H1 (cell line): ENCODE results near the gene LHPP. TPM values are rescaled to one million over a fixed set of nuclear protein-coding genes. Genes with fewer than 3 reads are reported as not detected.

Experiments used
- CTCF ChIA-PET: fragments of 300-600 bp; sonication (Branson Sonifier 250); formaldehyde crosslinking; loops from one replicate; lab custom pipeline; 2021; ENCODE audit not compliant: partially characterized antibody; lab: Charles Lee
- POLR2A ChIA-PET: fragments of 300-600 bp; sonication (Branson Sonifier 250); formaldehyde crosslinking; loops from one replicate; lab custom pipeline; 2021; ENCODE audit warnings: inconsistent platforms; ENCODE audit not compliant: partially characterized antibody; lab: Charles Lee
- DNase-seq, 2 experiments: peaks; one replicate each; pipeline versions ENCODE4 v3.0.0 to v3.0.0-alpha.2; 2010 to 2022; ENCODE audit warnings: low spot score in 2 of 2, low read depth in 1 of 2, mixed read lengths in 1 of 2
- FAIRE-seq: peaks from 2 replicates; lab custom pipeline; 2011; peaks lifted over from hg19 to GRCh38; lab: Jason Lieb, UNC
- H2AFZ ChIP-seq: 2 replicates; pipeline ENCODE4 v1.8.1; 2012; ENCODE audit warnings: low read length, inconsistent platforms
- H2AK5ac ChIP-seq: 2 replicates; pipeline ENCODE4 v1.6.1; 2013; ENCODE audit warnings: low read depth, low read length
- H2BK120ac ChIP-seq: replicated peaks from 2 replicates; pipeline ENCODE3; 2013; ENCODE audit warnings: low read depth, low read length, inconsistent platforms
- H2BK12ac ChIP-seq: 2 replicates; pipeline ENCODE4 v1.6.1; 2013; ENCODE audit warnings: low read depth, low read length
- H2BK15ac ChIP-seq: 2 replicates; pipeline ENCODE4 v1.6.1; 2013; ENCODE audit warnings: low read length
- H2BK20ac ChIP-seq: 2 replicates; pipeline ENCODE4 v1.6.1; 2013; ENCODE audit warnings: low read length
- H2BK5ac ChIP-seq: 2 replicates; pipeline ENCODE4 v1.6.1; 2013; ENCODE audit warnings: low read depth, low read length
- H3K14ac ChIP-seq: 2 replicates; pipeline ENCODE4 v1.6.1; 2013; ENCODE audit warnings: inconsistent platforms; ENCODE audit not compliant: insufficient read length
- H3K18ac ChIP-seq: 2 replicates; pipeline ENCODE4 v1.6.1; 2013; ENCODE audit warnings: low read length; ENCODE audit errors: extremely low read depth
- H3K23ac ChIP-seq: 2 replicates; pipeline ENCODE4 v1.6.1; 2013; ENCODE audit warnings: inconsistent platforms; ENCODE audit not compliant: insufficient read length
- H3K23me2 ChIP-seq: 2 replicates; pipeline ENCODE4 v1.6.1; 2013; ENCODE audit warnings: low read depth, low read length
- H3K27ac ChIP-seq: 2 replicates; pipeline ENCODE4 v1.6.1; 2011; ENCODE audit warnings: low read depth, low read length, inconsistent platforms
- H3K27me3 ChIP-seq, 4 experiments: replicated peaks in 1 of 4; 1 replicate in 1 of 4; 2 replicates in 3 of 4; pipeline versions ENCODE4 v1.6.1 to v1.8.1; 2011 to 2013; ENCODE audit warnings: low read length in 3 of 4, mild to moderate bottlenecking in 3 of 4, inconsistent platforms in 2 of 4, mixed read lengths in 2 of 4, moderate library complexity in 1 of 4; ENCODE audit not compliant: control insufficient read depth in 3 of 4, insufficient read depth in 3 of 4; ENCODE audit errors: extremely low read depth in 1 of 4
- H3K36me3 ChIP-seq, 4 experiments: 2 replicates each; pipeline versions ENCODE4 v1.6.1 to v1.8.1; 2011 to 2013; ENCODE audit warnings: mild to moderate bottlenecking in 4 of 4, low read length in 3 of 4, moderate library complexity in 2 of 4, control low read depth in 1 of 4, inconsistent platforms in 1 of 4; ENCODE audit not compliant: insufficient read depth in 4 of 4, control insufficient read depth in 2 of 4
- H3K4ac ChIP-seq: replicated peaks from 2 replicates; pipeline ENCODE3; 2013; ENCODE audit warnings: low read length, low read depth, mixed read lengths, inconsistent platforms; ENCODE audit not compliant: insufficient read length
- H3K4me1 ChIP-seq, 4 experiments: replicated peaks in 1 of 4; 1 replicate in 1 of 4; 2 replicates in 3 of 4; pipeline versions ENCODE4 v1.6.1 to v1.8.1; 2011 to 2013; ENCODE audit warnings: low read length in 3 of 4, inconsistent platforms in 2 of 4, mixed read lengths in 1 of 4; ENCODE audit not compliant: insufficient read depth in 4 of 4, control insufficient read depth in 3 of 4
- H3K4me2 ChIP-seq, 2 experiments: 2 replicates each; pipeline versions ENCODE4 v1.6.1 to v1.8.1; 2011 to 2013; ENCODE audit warnings: low read depth in 2 of 2, low read length in 2 of 2, control low read depth in 1 of 2, inconsistent platforms in 1 of 2, mild to moderate bottlenecking in 1 of 2; ENCODE audit not compliant: insufficient read depth in 1 of 2
- H3K4me3 ChIP-seq, 4 experiments: fragments of 200-600, 300-600 bp in 1 of 4; sonication (generic), shearing (Covaris generic), sonication (Bioruptor Twin) in 1 of 4; 2 replicates each; pipeline versions ENCODE4 v1.5.1 to v1.8.1; 2011 to 2016; ENCODE audit warnings: low read length in 4 of 4, low read depth in 3 of 4, control low read depth in 2 of 4, inconsistent platforms in 2 of 4, mild to moderate bottlenecking in 2 of 4, mixed read lengths in 1 of 4, moderate library complexity in 1 of 4; ENCODE audit not compliant: insufficient read depth in 2 of 4; ENCODE audit errors: extremely low read depth in 1 of 4
- H3K56ac ChIP-seq: replicated peaks from 2 replicates; pipeline ENCODE3; 2013; ENCODE audit warnings: low read depth, mild to moderate bottlenecking, mixed read lengths, low read length, inconsistent platforms; ENCODE audit not compliant: insufficient read length
- H3K79me1 ChIP-seq: 2 replicates; pipeline ENCODE4 v1.6.1; 2013; ENCODE audit warnings: low read depth, low read length, control low read depth
- H3K79me2 ChIP-seq, 2 experiments: 2 replicates each; pipeline versions ENCODE4 v1.6.1 to v1.8.1; 2012 to 2013; ENCODE audit warnings: low read length in 2 of 2, mild to moderate bottlenecking in 2 of 2, inconsistent platforms in 1 of 2; ENCODE audit not compliant: insufficient read depth in 2 of 2, control insufficient read depth in 1 of 2
- H3K9ac ChIP-seq, 4 experiments: replicated peaks in 1 of 4; 1 replicate in 1 of 4; 2 replicates in 3 of 4; pipeline versions ENCODE4 v1.6.1 to v1.8.1; 2011 to 2013; ENCODE audit warnings: low read depth in 3 of 4, low read length in 3 of 4, control low read depth in 2 of 4, mild to moderate bottlenecking in 2 of 4, moderate library complexity in 2 of 4, inconsistent platforms in 1 of 4; ENCODE audit errors: extremely low read depth in 1 of 4
- H3K9me3 ChIP-seq, 2 experiments: 2 replicates each; pipeline versions ENCODE4 v1.6.1 to v1.8.1; 2012 to 2013; ENCODE audit warnings: mild to moderate bottlenecking in 2 of 2, moderate library complexity in 2 of 2, control low read depth in 1 of 2, inconsistent platforms in 1 of 2, low read depth in 1 of 2, low read length in 1 of 2, mixed read lengths in 1 of 2; ENCODE audit not compliant: insufficient read depth in 2 of 2
- H4K20me1 ChIP-seq, 2 experiments: replicated peaks in 1 of 2; 2 replicates each; pipeline versions ENCODE3 to v1.8.1; 2011 to 2013; ENCODE audit warnings: inconsistent platforms in 2 of 2, low read length in 2 of 2, mild to moderate bottlenecking in 1 of 2; ENCODE audit not compliant: insufficient read depth in 2 of 2, control insufficient read depth in 1 of 2
- H4K5ac ChIP-seq: 2 replicates; pipeline ENCODE4 v1.6.1; 2013; ENCODE audit warnings: low read length, low read depth, mixed read lengths, inconsistent platforms; ENCODE audit not compliant: insufficient read length
- H4K8ac ChIP-seq: 2 replicates; pipeline ENCODE4 v1.8.0; 2013; ENCODE audit warnings: mild to moderate bottlenecking, moderate library complexity, low read length, inconsistent platforms; ENCODE audit not compliant: insufficient read depth; ENCODE audit errors: extremely low read depth
- H4K91ac ChIP-seq: replicated peaks from 2 replicates; pipeline ENCODE3; 2013; ENCODE audit warnings: low read length, mixed read lengths, inconsistent platforms; ENCODE audit not compliant: insufficient read length
- CBX5 ChIP-seq: fragments of 300-800, 300-1000 bp; sonication (generic); IDR thresholded peaks from 2 replicates; pipeline ENCODE4 v1.7.1; 2016; ENCODE audit warnings: antibody characterized with exemption, low read length, low read depth
- CREB1 ChIP-seq: IDR thresholded peaks from 2 replicates; pipeline ENCODE4 v1.6.1; 2012; ENCODE audit warnings: inconsistent platforms
- CTCF ChIP-seq, 3 experiments: IDR thresholded peaks; 1 replicate in 2 of 3; 2 replicates in 1 of 3; pipeline versions ENCODE4 v1.5.1 to v1.6.1; 2011; ENCODE audit warnings: low read length in 3 of 3, mild to moderate bottlenecking in 3 of 3, inconsistent platforms in 2 of 3, low read depth in 1 of 3, moderate library complexity in 1 of 3; ENCODE audit not compliant: insufficient read depth in 1 of 3; ENCODE audit errors: control extremely low read depth in 1 of 3
- HDAC2 ChIP-seq, 2 experiments: fragments of 300-600 bp in 1 of 2; sonication (generic) in 1 of 2; IDR thresholded peaks; 2 replicates each; pipeline ENCODE4 v1.6.1; 2011 to 2012; ENCODE audit warnings: low read depth in 2 of 2, low read length in 2 of 2, mild to moderate bottlenecking in 2 of 2, moderate library complexity in 2 of 2, borderline replicate concordance in 1 of 2, inconsistent platforms in 1 of 2
- MAFK ChIP-seq: IDR thresholded peaks from 2 replicates; pipeline ENCODE4 v1.6.1; 2012; ENCODE audit warnings: low read depth, mild to moderate bottlenecking, improper control_type of control experiment, low read length
- RBBP5 ChIP-seq: IDR thresholded peaks from 2 replicates; pipeline ENCODE4 v1.7.1; 2012; ENCODE audit warnings: low read depth, mild to moderate bottlenecking, inconsistent platforms, low read length, moderate library complexity, borderline replicate concordance
- SIRT6 ChIP-seq: IDR thresholded peaks from one replicate; pipeline ENCODE4 v1.7.1; 2012; ENCODE audit warnings: low read length, inconsistent platforms
- SIX5 ChIP-seq: IDR thresholded peaks from 2 replicates; pipeline ENCODE4 v1.6.1; 2011; ENCODE audit warnings: mild to moderate bottlenecking, low read depth, low read length
- SP1 ChIP-seq: IDR thresholded peaks from 2 replicates; pipeline ENCODE4 v1.6.1; 2011; ENCODE audit warnings: low read depth, low read length
- TCF12 ChIP-seq: IDR thresholded peaks from 2 replicates; pipeline ENCODE4 v1.6.1; 2011; ENCODE audit warnings: low read depth, mild to moderate bottlenecking, low read length
- ZNF274 ChIP-seq: IDR thresholded peaks from 2 replicates; pipeline ENCODE4 v1.7.0; 2012; ENCODE audit warnings: low read length, borderline replicate concordance; ENCODE audit errors: extremely low read depth
- WGBS, 2 experiments: shearing (Covaris generic) in 1 of 2; methylation state at CpG; one replicate each; pipeline versions ENCODE4 v1.1.6 to v1.1.7; 2013 to 2015; ENCODE audit warnings: low lambda C conversion rate in 2 of 2, mixed read lengths in 2 of 2, inconsistent platforms in 1 of 2, low coverage in 1 of 2, missing lambda C conversion rate in 1 of 2; ENCODE audit not compliant: insufficient replicate concordance in 2 of 2, insufficient coverage in 1 of 2, insufficient read length in 1 of 2; ENCODE audit errors: extremely low coverage in 1 of 2, missing lambda C conversion rate in 1 of 2; 5-methylcytosine and 5-hydroxymethylcytosine counted together
- polyA plus RNA-seq, 7 experiments: library from polyadenylated mRNA; depleted of rRNA in 3 of 7; stranded (reverse) in 5 of 7; unstranded in 2 of 7; fragments of >200 nt in 5 of 7; fragments of 200-250 nt in 2 of 7; gene quantifications; 1 replicate in 5 of 7; 2 replicates in 1 of 7; 4 replicates in 1 of 7; pipeline versions ENCODE4 v1.2.1 to v1.2.3, GENCODE V29; 2011 to 2013; ENCODE audit warnings: missing spikeins in 2 of 7, mixed read lengths in 2 of 7
- total RNA-seq: library from RNA; stranded (reverse); fragmentation: NEBNext Ultra II Directional; extraction: Animal tissue kit (Norgen Biotek cat#: 25700); gene quantifications from 2 replicates; pipeline ENCODE4 v1.2.1, GENCODE V29; 2021

LHPP gene
- total and polyA plus RNA-seq, 2 of the 8 experiments (the other 6 are each of a cell fraction or from before 2014, with no cell fraction given) = 26.0 to 45.0 TPM

- peaks cover 0 to 1% of the 10 kb centered on the region in 2 experiments for H4K20me1 ChIP-seq
- H2BK12ac ChIP-seq = no peak overlapping the region
- FAIRE-seq = no peak
- H2AFZ ChIP-seq = no peak overlapping the region
- H3K23me2 ChIP-seq = no peaks in the 10 kb centered on the region
- no peak overlapping the region for H2BK120ac ChIP-seq
- H3K79me2 ChIP-seq = no peaks in the 10 kb centered on the region
- 90% methylated on average over 17 of the region's 17 CpGs; no CpG with 5 or more reads in 1 of the 2 experiments for WGBS, 2 experiments
- H3K4ac ChIP-seq = no peak overlapping the region
- no peak overlapping the region for H4K5ac ChIP-seq
- no peak overlapping the region for H3K14ac ChIP-seq
- DNase-seq = no peak
- no peak overlapping the region for H3K23ac ChIP-seq
- H3K27me3 ChIP-seq = no peaks in the 10 kb centered on the region
- no peaks in the 10 kb centered on the region for H3K79me1 ChIP-seq
- ChIA-PET POLR2A (no interaction called here), CTCF (interaction anchor here (0.6 to 38.0 kb wide), 14 partner anchors 11 to 211 kb away, joined by 3 to 681 read pairs (median 4); partner anchors contain the start of gene OAT)
- no peak overlapping the region for H4K91ac ChIP-seq
- no peak overlapping the region for H4K8ac ChIP-seq
- H2AK5ac ChIP-seq = no peak overlapping the region; the same call in 1 of the 2 replicates
- H2BK20ac ChIP-seq = no peak overlapping the region
- no peak overlapping the region for H3K56ac ChIP-seq
- H2BK5ac ChIP-seq = no peak overlapping the region
- H3K4me3 ChIP-seq = no peak overlapping the region
- H3K18ac ChIP-seq = no peak overlapping the region
- H3K4me1 ChIP-seq = peaks cover 0 to 21% (median 9%) of the 10 kb centered on the region in 4 experiments; a peak in 5 of 7 replicates
- no peak overlapping the region for H3K27ac ChIP-seq
- H3K9ac ChIP-seq = no peak overlapping the region
- H3K4me2 ChIP-seq = no peak overlapping the region
- H3K36me3 ChIP-seq = no peaks in the 10 kb centered on the region
- H2BK15ac ChIP-seq = no peak overlapping the region
- H3K9me3 ChIP-seq = no peaks in the 10 kb centered on the region
- TF ChIP-seq CBX5 (no peak), CREB1 (no peak), SP1 (no peak), ZNF274 (no peak), RBBP5 (no peak), TCF12 (no peak), SIX5 (no peak), MAFK (no peak), HDAC2 (IDR thresholded peaks at IDR 0.05; ENCODE audit: borderline replicate concordance in 1 of 2, low read depth in 2 of 2, low read length in 2 of 2) (no peak), CTCF (IDR thresholded peaks at IDR 0.05; ENCODE audit: control extremely low read depth in 1 of 3, insufficient read depth in 1 of 3, low read depth in 1 of 3, low read length in 3 of 3) (no peak), SIRT6 (no peak)
Observed at GRCh38 chr10:124534826-124535601, 73.4 kb downstream of the LHPP start.
